SK-N-MC (cell line): Measurements from ENCODE around the gene GNAO1.

Experiments
- EZH2 ChIP-seq: fragments of 200-600 bp; sonication (generic); IDR thresholded peaks from one replicate; pipeline ENCODE4 v1.6.1; 2017; ENCODE audit warnings: antibody characterized with exemption
- POLR2AphosphoS5 ChIP-seq: IDR thresholded peaks from 2 replicates; pipeline ENCODE4 v1.6.1; 2012; ENCODE audit warnings: mild to moderate bottlenecking, low read depth, low read length, borderline replicate concordance

DNA sequence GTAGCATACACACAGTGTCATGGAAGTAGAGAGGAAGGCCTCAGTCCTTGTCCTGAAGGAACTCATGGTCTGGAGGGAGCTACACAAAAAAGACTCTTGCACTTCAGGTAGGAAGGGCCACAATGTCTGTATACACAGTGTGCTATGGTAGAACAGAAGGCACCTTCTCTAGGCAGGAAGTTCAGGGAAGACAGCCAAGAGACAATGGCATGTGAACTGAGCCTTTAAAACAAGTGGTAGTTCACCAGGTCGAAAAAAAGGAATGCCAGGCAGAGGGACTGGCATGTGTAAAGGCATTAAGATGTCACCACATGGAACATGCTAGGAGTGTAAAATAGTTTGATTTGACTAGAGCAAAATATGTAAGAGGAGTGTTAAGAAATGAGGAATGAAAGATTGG is 9.7 kb downstream of the GNAO1 start:
- TF ChIP-seq POLR2AphosphoS5 (no peak), EZH2 (no peak)
